Right lobe of liver (tissue), 4 donors: Measurements from ENCODE around the gene ZDHHC14.

Source experiments
- CTCF ChIP-seq, 4 donors: fragments of 200-600 bp in 3 of 4; fragments of 450-650 bp in 1 of 4; IDR thresholded peaks; one replicate each; pipeline versions ENCODE4 v1.5.1 to v1.8.0; 2016 to 2022; ENCODE audit warnings: antibody characterized with exemption in 4 of 4, mild to moderate bottlenecking in 2 of 4
- POLR2A ChIP-seq: fragments of 450-650 bp; IDR thresholded peaks from one replicate; pipeline ENCODE4 v1.6.1; 2017; ENCODE audit warnings: antibody characterized with exemption, mild to moderate bottlenecking
- donor health status: DM: no; HTN: no; CAD: no.
- donor health status: DM: no; HTN: no; CAD: no.
- donor health status: DM: no; HTN: yes; CAD: no.

- TF ChIP-seq POLR2A (no peak), CTCF (IDR thresholded peaks at IDR 0.05) (no peak)
Observed at GRCh38 chr6:157726892-157727628, 346.1 kb downstream of the ZDHHC14 start.
